Activated T-cell treated with anti-CD3 and anti-CD28 coated beads, Interleukin-2, amount 50 U/mL, for 1 hour (primary cell): Measurements from ENCODE around the gene EIF1AD.
"Not testable (repeated sequence)": the region's sequence is repeated elsewhere in the genome, so short reads cannot be mapped to it uniquely, and the experiment has no call there.

Experiments used
- DNase-seq: peaks from one replicate; pipeline ENCODE4 v3.0.0-alpha.2; 2020

EIF1AD gene

DNA sequence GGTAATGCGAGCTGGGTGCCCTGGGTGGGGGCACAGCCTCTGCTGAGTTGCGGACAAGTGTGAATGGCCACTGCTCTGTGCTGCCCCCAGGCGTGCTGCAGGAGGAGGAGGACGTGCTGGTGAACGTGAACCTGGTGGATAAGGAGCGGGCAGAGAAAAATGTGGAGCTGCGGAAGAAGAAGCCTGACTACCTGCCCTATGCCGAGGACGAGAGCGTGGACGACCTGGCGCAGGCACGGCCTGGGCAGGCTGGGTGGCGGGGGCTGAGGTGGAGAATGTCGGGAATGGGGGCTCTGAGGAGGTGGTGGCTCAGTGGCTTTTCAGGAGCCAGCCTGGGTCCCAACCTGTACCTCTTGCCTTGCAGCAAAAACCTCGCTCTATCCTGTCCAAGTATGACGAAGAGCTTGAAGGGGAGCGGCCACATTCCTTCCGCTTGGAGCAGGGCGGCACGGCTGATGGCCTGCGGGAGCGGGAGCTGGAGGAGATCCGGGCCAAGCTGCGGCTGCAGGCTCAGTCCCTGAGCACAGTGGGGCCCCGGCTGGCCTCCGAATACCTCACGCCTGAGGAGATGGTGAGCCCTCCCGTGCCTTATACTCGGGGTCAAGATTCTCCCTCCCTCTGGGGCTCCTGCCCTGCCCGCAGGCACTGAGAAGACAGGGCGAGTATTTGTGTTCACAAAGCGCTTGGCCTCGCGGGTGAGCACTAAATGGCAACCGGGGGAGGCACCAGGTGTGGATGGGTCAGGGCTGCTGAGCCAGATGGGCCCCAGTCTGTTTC, 35.8 kb downstream of the EIF1AD start:
- DNase-seq, result no peak

DNA sequence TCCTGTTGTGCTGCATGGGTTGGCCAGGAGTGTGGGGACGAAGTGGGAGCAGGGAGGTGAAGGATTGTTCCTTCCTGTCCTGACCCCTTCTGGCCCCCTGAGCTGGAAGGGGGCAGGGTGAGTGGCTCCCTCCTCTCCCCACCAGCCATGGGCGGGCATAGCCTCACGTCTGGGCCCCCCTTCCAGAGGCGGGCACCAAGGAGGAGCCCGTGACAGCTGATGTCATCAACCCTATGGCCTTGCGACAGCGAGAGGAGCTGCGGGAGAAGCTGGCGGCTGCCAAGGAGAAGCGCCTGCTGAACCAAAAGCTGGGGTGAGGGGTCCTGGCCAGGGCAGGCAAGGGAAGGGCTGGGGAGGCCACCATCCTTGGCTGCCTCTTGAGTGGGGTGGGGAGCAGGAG, 37.1 kb downstream of the EIF1AD start:
- DNase-seq, result no peak

DNA sequence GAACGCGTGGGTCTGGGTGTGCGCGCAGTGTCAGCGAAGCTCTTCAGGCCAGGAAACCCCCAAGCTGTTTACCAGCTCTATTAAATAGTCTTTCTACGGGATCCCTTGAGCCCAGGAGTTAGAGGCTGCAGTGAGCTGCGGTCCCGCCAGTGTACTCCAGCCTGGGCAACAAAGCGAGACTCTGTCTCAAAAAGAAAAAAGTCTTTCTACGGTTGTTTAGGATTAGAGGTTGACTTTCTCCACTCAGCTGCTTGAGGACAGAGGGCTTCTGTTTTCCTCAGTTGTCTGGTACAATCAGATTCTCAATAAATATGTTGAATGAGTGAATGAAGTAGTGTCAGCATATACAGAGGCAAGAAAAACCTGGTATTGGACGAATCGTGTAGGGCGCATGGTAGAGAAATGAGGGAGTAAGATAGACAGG, 39.8 kb downstream of the EIF1AD start:
- no peak for DNase-seq

DNA sequence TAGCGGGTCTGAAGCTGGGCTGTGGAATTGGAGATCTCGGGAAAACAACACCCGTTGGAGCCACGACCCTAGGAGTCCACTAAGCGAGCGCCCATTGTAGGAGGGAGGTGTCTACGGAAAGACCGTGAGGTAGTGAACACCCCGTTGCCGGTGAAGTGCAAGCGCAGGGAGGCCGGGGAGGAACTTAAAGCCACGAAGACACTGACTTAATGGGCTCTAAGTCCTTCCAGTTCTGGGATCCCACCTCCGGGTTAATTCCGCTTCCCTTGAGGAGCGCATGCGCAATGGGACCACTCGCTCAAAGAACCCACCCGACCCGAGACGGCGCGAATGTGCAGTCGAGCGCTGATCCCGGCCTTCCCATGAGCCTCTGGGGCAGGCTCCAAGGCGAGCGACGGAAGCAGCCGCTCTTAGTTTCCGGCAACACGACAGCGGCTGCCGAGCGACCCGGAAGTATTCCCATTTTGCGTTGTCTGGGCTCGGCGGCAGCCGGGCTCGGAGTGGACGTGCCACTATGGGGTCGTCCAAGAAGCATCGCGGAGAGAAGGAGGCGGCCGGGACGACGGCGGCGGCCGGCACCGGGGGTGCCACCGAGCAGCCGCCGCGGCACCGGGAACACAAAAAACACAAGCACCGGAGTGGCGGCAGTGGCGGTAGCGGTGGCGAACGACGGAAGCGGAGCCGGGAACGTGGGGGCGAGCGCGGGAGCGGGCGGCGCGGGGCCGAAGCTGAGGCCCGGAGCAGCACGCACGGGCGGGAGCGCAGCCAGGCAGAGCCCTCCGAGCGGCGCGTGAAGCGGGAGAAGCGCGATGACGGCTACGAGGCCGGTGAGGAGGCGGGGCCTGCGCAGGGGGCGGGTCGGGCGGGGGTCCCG, 40.5 kb downstream of the EIF1AD start, which contains the start of gene SART1:
Gene SART1, plus strand, starts transcription at position 468 of the 874 bp plus-strand sequence. Its CDS starts 47 bp downstream, at position 515.
- DNase-seq, result peak; percentile 91

DNA sequence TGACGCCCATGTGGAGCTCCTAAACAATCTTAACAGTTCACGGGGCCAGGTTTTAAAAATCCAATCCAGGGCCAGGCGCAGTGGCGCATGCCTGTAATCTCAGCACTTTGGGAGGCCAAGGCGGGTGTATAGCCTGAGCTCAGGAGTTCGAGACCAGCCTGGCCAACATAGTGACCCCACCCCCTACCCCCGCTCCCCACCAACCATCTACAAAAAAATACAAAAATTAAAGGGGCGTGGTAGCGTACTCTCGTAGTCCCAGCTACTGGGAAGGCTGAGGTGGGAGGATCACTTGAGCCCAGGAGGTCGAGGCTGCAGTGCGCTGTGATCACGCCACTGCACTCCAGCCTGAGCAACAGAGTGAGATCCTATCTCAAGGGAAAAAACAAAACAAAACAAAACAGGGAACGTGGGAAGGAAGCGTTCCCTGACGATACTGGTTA, 41.1 kb downstream of the EIF1AD start:
- DNase-seq, result no peak

DNA sequence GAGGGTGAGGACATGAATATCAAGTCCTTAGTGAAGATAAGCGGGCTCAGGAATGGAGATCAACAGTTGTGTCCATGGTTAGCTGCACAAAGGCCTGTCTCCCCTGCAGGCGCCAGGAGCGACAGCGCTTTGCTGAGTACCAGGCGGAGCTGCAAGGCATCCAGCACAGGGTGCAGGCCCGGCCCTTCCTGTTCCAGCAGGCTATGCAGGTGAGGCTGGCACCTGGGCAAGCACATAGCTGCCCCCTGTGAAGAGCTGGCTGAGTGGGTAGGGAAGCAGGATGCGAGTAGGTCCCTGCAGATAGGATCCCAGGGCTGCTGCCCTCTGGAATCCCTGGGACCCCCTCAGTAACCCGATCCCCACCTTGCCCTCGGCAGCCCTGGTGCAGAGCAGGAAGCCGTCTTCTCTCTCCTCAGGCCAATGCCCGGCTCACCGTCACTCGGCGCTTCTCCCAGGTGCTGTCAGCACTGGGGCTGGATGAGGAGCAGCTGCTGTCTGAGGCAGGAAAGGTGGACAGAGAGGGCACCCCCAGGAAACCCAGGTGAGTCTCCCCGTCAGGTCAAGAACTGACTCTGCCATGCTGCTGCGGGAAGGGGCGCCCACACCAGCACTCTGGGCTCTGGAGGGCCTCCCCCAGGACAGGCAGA, 43.1 kb downstream of the EIF1AD start:
- DNase-seq, result no peak

DNA sequence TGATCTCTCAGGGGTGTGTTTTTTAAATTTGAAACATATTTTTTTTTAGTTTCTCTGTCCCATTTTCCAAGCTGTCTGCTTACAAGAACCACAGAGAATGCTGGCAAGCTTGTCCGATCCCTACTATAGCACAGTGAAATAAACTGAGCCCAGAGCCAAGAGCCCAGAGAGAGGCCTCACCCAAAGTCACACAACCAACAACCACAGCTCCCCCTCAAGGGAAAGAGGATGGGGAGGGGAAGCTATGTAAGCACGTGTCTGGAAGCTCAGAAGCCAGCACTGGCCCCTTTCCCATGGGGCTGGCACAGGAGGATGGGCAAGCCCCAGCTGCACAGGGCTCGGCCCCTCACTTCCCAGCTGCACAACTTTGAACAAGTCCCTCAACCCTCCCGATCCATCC, 43.7 kb downstream of the EIF1AD start:
- no peak for DNase-seq

DNA sequence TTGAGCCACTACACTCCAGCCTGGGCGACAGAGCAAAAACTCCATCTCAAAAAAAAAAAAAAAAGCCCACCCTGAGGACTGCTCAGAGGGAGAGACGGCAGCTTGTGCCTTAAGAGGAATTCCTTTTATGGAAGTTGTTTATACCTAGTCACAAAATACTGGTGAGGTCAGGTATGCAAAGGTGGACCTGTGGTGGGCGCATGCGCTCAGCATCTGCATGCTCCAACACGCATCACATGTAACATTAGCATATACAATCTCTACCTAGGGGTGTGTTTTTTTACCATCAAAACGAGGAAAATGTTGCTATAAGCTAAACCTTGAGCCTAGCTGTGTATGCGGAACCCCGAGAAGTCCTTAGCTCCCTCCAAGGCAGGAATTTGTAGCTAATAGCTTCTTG, 47.2 kb downstream of the EIF1AD start:
- DNase-seq, result no peak

DNA sequence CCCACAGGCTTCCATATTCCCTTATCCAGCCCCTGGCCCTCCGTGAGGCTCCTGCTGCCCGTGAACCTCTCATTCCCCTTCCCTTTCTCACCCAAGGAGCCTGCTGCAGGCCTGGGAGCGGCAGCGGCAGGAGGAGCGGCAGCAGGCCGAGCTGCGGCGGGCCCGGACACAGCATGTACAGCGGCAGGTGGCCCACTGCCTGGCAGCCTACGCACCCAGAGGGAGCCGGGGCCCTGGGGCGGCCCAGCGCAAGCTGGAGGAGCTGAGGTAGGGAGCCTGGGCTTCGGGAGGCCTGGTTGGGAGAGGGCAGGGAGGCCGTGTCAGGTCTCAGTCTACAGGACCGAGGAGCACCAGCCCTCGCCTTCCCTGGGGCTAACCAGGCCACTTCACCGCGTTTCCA, 48.5 kb downstream of the EIF1AD start:
- DNase-seq, result no peak

DNA sequence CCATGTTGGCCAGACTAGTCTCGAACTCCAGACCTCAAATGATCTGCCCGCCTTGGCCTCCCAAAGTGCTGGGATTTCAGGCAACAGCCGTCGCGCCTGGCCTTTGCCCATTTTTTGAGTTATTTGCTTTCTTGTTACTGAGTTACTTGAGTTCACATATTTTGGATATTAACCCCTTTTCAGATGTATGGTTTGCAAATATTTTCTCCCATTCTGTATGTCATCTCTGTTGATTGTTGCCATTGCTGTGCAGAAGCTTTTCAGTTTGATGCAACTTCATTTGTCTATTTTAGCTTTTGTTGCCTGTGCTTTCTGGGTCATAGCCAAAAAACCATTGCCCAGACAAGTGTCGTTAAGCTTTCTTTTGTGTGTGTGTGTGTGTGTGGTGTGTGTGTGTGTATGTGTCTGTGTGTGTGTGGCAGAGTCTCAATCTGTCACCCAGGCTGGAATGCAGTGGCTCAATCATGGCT, 49.9 kb downstream of the EIF1AD start:
- no peak for DNase-seq

DNA sequence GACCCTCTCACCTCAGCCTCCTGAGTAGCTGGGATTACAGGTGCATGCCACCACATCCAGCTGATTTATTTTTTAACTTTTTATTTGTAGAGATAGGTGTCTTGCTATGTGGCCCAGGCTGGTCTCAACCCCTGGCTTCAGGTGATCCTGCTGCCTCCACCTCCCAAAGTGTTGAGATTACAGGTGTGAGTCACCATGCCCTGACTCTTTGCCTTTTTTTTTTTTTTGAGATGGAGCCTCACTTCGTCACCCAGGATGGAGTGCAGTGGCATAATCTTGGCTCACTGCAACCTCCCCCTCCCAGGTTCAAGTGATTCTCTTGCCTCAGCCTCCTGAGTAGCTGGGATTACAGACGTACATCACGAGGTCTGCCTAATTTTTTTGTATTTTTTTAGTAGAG, 50.3 kb downstream of the EIF1AD start:
- not testable (repeated sequence) for DNase-seq

DNA sequence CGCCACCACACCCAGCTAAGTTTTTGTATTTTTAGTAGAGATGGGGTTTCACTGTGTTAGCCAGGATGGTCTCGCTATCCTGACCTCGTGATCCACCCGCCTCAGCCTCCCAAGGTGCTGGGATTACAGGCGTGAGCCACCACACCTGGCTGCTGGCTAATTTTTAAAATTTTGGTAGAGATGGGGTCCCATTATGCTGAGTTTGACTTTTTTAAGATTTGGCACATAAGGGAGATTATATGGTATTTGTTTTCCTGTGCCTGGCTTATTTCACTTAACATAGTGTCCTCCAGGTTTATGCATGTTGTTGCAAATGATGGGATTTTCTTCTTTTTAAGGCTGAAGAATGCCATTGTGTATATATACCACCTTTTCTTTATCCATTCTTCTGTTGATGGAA, 51.2 kb downstream of the EIF1AD start:
- not testable (repeated sequence) for DNase-seq

DNA sequence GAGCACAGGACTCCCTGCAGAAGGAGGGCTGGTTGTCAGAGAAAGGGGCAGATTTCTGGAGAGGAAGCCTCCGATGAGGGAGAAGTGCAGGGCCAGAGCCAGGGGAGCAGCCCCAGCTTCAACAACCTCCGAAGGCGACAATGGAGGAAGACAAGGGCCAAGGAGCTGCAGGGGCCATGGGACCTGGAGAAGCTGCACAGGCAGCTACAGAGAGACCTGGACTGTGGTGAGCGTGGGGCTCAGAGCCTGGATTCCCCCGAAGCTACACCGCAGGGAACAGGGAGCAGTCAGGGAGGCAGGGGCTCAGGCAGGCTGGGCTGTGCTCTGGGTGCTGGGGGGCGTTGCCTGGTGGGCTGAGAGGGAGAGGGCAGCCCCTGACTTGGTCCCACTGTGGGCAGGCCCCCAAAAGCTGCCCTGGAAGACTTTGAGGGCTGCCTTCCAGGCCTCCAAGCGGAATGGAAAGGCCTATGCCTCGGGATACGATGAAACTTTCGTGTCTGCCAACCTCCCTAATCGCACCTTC, 54.3 kb downstream of the EIF1AD start:
- no peak for DNase-seq

DNA sequence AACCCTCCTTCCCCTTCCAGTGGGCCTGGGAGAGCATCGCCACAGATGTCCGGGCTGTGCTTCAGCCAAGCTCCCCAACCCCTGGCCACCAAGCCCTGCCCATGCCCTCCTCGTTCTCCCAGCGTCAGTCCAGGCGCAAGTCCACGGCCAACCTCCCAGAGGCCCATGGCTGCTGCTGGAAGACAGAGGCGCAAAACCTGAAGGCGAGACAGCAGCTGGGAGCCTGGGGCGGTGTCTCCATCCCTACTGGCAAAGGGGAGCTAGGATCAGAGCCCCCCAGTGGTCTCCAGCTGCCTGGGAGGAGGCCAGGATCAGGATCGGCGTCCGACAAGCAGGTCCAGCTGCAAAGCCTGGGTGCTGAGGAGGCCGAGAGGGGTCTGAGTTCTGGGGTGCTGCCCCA, 54.8 kb downstream of the EIF1AD start:
- DNase-seq, result no peak

DNA sequence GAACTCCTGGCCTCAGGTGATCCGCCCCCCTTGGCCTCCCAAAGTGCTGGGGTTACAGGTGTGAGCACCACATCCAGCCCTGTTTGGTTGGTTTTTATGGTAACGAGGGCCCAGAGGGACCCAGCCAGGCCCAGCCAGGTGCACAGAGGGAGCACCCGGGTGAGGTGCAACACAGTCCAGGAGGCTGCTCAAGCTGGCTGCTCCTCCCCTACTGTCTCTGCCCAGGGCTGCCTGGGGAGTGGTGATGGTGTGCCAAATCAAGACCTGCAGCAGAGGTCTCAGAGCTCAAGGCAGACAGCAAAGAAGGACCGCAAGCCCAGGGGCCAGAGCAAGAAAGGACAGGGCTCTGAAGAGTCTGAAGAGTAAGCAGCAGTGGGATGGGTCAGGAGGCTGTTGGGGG, 55.3 kb downstream of the EIF1AD start:
- DNase-seq, result no peak
